ENCODE data around the gene KMT2D.

Gene KMT2D

GRCh38 chr12:49026101-49026500 is 34.5 kb downstream of the KMT2D start:
- no peak for TF ChIP-seq CTCF (IDR thresholded peaks at IDR 0.05; ENCODE audit: low read depth, low read length)
- H3K4me3 ChIP-seq (ENCODE audit: low read depth, low read length), result no peak overlapping the region

- no peak for TF ChIP-seq CTCF (IDR thresholded peaks at IDR 0.05; ENCODE audit: low read depth, low read length)
- no peak overlapping the region for H3K4me3 ChIP-seq (ENCODE audit: low read depth, low read length)
These were observed 35.1 kb downstream of the KMT2D start for GRCh38 chr12:49025463-49025862.

- TF ChIP-seq CTCF (IDR thresholded peaks at IDR 0.05; ENCODE audit: low read depth, low read length), result no peak
- H3K4me3 ChIP-seq (ENCODE audit: low read depth, low read length), result no peak overlapping the region
These were observed 36.1 kb downstream of the KMT2D start for GRCh38 chr12:49024543-49024942.

- no peak overlapping the region for H3K4me3 ChIP-seq (ENCODE audit: low read depth, low read length)
- TF ChIP-seq CTCF (IDR thresholded peaks at IDR 0.05; ENCODE audit: low read depth, low read length), result no peak
These were observed 36.8 kb downstream of the KMT2D start for GRCh38 chr12:49023812-49024211.

GRCh38 chr12:49022558-49023178 is 37.9 kb downstream of the KMT2D start:
- H3K4me3 ChIP-seq (ENCODE audit: low read depth, low read length), result no peak overlapping the region
- no peak for TF ChIP-seq CTCF (IDR thresholded peaks at IDR 0.05; ENCODE audit: low read depth, low read length)

GRCh38 chr12:49021292-49021915 is 39.2 kb downstream of the KMT2D start:
- no peak overlapping the region for H3K4me3 ChIP-seq (ENCODE audit: low read depth, low read length)
- TF ChIP-seq CTCF (IDR thresholded peaks at IDR 0.05; ENCODE audit: low read depth, low read length), result no peak

GRCh38 chr12:49020441-49020840 is 40.2 kb downstream of the KMT2D start:
- TF ChIP-seq CTCF (IDR thresholded peaks at IDR 0.05; ENCODE audit: low read depth, low read length), result no peak
- no peak overlapping the region for H3K4me3 ChIP-seq (ENCODE audit: low read depth, low read length)
